Erythroblast (primary cell): ENCODE data around the gene LMO1.

Experiments used
- DNase-seq, 2 experiments: peaks; one replicate each; lab custom pipeline; 2025; lab: John Stamatoyannopoulos, UW
- GATA1 ChIP-seq: IDR thresholded peaks from 2 replicates; pipeline ENCODE4 v1.6.1; 2011; ENCODE audit warnings: low read depth, mild to moderate bottlenecking, control low read depth, low read length, moderate library complexity
- POLR2A ChIP-seq: IDR thresholded peaks from 2 replicates; pipeline ENCODE4 v1.6.1; 2011; ENCODE audit warnings: mild to moderate bottlenecking, low read length

Gene LMO1

DNA sequence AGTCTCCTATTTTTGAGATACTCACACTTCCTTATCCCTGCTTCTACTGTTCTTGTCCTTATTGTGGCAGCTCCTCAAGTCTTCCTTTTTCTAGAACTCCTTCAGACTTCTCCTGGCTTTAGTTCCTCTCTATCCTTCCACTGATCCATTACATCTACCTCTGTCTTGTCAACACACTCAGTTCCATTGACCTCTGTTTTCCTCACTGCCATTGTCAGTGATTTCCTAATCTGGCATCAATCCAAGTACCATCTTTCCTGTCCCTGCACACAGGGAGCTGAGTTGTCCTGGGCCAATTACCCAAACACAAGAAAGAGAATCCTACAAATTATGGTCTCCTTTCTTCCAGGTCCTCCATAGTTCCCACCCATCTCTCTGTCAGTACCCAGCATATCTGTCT is 66.9 kb downstream of the LMO1 start:
- no peak for DNase-seq
- TF ChIP-seq POLR2A (no peak), GATA1 (no peak)

DNA sequence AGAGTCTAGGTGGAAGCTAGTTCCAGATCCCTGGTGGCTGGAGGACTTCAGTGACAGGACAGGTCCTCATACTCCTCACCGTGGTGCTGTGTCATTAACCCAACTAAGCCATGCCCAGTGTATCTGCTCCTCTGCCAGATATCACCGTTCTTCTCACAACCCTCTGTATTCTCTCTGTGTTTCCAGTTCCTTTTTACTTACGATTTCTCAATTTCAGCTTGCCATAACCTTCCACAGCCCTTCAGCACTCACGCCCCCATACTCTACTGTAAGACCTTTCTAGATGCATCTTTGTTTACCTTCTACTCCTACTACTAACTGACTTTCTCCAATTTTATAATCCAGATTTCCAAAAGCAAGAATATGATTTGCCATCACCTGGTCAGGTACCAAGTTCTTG is 68.7 kb downstream of the LMO1 start:
- no peak for TF ChIP-seq GATA1
- no peak for TF ChIP-seq POLR2A
- no peak for DNase-seq

DNA sequence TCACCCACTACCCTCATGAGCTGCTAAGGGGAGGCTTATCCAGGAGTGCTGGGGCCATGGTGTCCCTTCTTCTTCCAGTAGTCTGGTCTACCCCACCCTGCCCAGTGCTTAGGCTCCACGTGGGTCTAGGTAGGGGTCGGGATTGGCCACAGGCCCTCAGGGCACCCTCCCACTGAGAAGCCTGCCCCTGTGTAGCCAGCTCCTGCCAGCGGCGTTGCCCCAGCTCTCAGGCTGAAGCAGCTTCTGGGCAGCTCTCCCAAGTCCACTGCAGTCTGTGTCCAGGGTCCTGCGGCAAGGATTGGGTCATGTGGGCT is 70.8 kb downstream of the LMO1 start:
- TF ChIP-seq POLR2A (no peak), GATA1 (no peak)
- no peak for DNase-seq

DNA sequence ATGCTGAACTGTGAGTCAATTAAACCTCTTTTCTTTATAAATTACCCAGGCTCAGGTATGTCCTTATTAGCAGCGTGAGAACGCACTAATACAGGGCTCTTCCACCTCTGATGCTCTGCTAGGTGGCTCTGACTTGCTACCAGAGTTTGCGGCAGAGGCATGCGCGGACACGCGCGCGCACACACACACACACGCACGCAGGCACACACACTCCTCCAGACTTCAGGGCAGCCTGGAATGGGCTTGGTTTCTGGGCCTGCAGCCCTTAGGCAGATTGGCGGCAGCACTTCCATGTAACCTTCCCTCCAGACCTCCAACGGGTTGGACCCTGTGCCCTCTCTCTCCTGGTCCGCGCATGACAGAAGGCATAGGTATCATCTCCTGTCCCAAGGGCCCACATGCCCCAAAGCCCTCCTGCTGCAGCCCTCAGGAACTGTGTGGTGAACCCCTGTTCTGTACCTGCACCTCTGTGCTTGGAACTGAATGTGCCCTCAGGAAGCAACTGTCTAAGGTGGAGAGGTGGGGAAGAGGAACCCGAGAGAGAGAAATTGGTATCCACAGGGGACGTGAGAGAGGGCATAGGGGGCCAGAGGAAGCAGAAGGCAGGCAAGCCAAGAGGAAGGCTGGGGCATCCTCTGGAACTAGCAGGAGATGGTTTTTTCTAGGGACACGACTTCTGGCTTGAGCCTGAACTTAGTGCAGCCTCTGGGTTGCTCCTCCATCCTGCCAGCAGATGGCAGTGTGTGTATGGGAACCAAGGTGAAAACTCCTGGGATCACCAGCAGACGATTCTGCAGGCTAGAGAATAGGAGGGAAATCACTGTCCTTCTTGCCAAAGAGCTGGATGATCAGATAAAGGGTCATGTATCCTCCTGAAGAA is 71.4 kb downstream of the LMO1 start:
- TF ChIP-seq GATA1 (no peak), POLR2A (no peak)
- DNase-seq: peak; percentile 75 to 85

DNA sequence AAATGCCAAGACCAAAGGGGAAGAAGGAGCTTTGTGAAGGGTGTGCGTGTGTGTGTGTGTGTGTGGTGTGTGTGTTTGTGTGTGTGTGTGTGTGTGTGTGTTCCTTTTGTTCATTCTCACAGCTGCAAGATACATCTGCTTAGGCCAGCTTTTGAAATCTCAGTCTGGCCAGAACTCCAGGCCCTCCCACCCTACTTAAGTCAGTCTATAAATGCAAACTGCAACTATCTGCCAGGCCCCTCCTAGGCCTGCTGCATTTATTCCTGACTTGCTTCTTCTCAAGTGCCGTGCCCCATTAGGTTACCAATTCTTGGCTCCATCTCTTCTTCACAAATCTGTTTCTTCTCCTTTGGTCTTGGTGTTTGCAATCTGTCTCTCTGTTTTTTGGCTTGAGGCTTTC is 73.2 kb downstream of the LMO1 start:
- no peak for TF ChIP-seq GATA1
- TF ChIP-seq POLR2A: no peak
- no peak for DNase-seq

DNA sequence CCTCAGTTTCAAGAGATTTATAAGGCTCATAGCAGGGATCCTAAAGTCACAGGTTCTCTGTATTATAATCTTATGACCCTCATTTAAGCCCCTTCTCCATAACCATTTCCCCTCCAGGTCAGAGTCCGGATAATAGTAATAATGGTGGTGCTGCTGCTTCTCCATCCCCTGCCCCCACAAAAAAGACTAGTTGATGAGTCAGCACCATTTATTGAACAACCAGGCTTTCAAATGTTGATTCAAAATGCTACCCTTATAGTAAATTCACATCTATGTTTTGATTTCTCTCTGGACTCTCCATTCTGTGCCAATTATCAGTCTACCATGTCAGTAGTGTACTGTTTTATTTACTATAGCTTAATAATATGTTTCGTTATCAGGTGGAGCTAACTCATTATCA is 77.2 kb downstream of the LMO1 start:
- DNase-seq: no peak
- TF ChIP-seq GATA1 (no peak), POLR2A (no peak)

DNA sequence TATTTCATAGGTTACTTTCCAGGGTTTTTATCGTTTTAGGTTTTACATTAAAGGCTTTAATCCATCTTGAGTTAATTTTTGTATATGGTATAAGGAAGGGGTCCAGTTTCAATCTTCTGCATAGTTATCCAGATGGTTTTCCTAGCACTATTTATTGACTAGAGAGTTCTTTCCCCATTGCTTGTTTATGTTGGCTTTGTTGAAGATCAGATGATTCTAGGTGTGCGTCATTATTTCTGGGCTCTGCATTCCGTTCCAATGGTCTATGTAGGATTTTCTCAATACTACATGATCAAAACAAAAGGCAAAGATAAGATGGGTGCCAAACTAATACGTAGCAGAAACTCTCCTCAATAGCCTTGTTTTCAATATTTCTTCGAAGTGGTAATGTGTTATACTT is 80.6 kb downstream of the LMO1 start:
- DNase-seq: no peak
- TF ChIP-seq POLR2A (no peak), GATA1 (no peak)

DNA sequence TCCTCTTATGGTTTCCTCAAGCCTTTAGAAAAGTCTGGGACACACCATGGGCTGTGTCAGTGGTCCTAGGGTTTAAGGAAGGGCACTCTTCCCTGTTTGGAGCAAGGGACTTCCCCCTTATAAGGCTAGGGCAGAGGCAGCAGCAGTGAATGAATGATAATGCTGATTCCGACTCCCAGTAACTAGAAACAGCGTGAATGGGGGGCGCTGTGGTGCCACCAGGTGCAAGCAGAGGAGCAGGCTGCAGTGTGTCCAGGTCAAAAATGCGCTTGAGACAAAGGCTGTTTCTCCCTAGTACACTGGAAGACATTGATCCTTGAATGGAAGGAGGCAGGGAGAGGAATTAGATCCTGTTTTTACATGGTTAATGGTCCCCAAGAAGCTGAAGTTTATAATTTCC is 83.2 kb downstream of the LMO1 start:
- no peak for DNase-seq

DNA sequence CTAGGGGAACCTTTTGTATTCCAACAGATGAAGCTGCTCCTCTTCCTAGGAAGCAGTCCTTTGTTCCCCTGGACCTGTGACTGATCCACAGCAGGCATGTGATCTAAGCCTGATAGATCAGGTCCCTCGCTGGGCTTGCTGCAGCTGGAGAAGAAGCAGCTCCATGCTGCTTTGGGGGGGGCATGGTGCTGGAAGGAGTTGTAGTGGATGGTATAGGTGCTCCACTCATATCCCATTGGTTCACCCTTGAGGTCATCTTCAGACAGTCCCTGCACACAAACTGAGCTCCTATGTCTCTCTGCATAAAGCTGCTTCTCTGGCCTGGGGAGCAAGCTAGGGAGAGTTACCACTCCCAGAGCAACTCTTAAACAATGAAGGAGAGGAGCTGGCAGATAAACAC is 85.4 kb downstream of the LMO1 start:
- no peak for TF ChIP-seq POLR2A
- TF ChIP-seq GATA1: no peak

More for the DNA sequence above, 83.2 kb downstream of the LMO1 start:
- TF ChIP-seq GATA1 (no peak), POLR2A (no peak)

DNA sequence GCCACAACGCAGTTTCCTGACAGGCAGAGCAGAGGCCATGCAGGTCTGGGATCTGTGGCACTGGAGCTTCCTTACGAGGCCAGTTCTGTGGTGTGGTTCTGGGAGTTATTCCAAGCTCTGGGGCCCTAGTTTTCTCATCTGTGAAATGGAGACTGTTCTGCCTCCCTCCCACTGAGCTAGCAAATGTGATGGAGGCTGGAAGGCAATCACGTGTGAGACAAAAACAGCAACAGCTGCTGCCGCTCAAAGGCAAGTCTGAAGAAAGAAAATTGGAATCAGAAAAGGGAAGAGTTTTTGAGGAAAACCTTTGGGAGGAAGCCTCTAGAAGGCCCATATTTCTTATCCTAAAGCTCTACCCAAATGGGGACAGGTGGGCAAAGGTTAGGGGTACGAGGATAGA is 86.5 kb downstream of the LMO1 start:
- TF ChIP-seq POLR2A (no peak), GATA1 (no peak)
- DNase-seq: no peak

More for the DNA sequence above, 85.4 kb downstream of the LMO1 start:
- DNase-seq: no peak
